ENCODE measurements around the gene TRIO. TPM values are rescaled to one million over a fixed set of nuclear protein-coding genes. Genes with fewer than 3 reads are reported as not detected.
A peak's percentile ranks its signal among the peaks of the same experiment; 100 is the strongest.

Gene TRIO
- total RNA-seq, 2 donors from 2014 or later: 62.0 to 137 TPM

DNA sequence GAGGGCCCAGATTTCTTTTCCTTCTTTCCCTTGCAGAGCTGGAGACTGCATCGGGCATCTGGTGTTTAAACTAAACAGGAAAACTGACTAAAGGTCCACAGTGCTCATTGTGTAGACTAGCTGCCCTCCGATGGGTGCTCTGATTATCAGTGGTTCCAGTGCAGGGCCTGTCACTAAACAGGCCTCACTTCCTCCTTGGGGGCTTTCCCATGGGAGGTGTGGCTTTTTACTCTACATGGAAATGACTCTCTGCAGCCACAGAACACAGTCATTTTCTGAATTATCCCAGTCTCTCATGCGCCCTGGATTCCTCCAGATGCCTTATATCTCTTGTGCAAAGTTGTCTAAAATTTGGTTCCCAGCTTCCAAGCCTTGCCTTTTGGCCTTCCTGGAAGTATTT lies 199.2 kb downstream of the TRIO start:
- Histone ChIP-seq H3K27me3 (no peaks in the 10 kb centered on the region), H3K4me1 (peaks cover 38% of the 10 kb centered on the region), H3K9me3 (no peaks in the 10 kb centered on the region), H3K36me3 (replicated peaks in 1 of 2; ENCODE audit: insufficient read depth in 1 of 2, low read depth in 2 of 2) (no peaks in the 10 kb centered on the region), H3K4me3 (no peak overlapping the region), H3K27ac (peak overlapping the region in 1 of 4 donors; percentile 36)
- ATAC-seq (peak; percentile 22), DNase-seq (peak in 1 of 4 donors; percentile 40)
- intact Hi-C loops (cut with DNase I): no loop called here
- 28 to 38% methylated on average over 3 of the region's 3 CpGs for WGBS, 2 donors
- no peak for TF ChIP-seq POLR2A (IDR thresholded peaks at IDR 0.05)
- TF ChIP-seq, protein P1, sequence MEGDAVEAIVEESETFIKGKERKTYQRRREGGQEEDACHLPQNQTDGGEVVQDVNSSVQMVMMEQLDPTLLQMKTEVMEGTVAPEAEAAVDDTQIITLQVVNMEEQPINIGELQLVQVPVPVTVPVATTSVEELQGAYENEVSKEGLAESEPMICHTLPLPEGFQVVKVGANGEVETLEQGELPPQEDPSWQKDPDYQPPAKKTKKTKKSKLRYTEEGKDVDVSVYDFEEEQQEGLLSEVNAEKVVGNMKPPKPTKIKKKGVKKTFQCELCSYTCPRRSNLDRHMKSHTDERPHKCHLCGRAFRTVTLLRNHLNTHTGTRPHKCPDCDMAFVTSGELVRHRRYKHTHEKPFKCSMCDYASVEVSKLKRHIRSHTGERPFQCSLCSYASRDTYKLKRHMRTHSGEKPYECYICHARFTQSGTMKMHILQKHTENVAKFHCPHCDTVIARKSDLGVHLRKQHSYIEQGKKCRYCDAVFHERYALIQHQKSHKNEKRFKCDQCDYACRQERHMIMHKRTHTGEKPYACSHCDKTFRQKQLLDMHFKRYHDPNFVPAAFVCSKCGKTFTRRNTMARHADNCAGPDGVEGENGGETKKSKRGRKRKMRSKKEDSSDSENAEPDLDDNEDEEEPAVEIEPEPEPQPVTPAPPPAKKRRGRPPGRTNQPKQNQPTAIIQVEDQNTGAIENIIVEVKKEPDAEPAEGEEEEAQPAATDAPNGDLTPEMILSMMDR (IDR thresholded peaks at IDR 0.05): no peak

DNA sequence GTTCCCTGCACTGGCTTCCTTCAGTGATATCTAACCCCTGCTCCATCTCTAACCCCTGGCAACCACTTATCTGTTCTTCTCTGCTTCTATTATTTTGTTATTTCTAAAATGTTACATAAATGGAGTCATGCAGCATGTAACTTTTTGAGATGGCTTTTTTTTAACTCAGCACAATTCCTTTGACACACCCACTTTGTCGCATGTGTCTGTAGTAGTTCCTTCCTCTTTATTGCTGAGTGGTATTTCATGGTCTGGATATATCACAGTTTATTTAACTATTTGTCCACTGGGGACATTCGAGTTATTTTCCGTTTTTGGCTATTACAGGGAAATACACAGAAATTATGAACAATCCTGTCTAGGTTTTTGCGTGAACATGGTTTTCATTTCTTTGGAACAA lies 200.2 kb downstream of the TRIO start:
- Histone ChIP-seq H3K36me3 (replicated peaks in 1 of 2; ENCODE audit: insufficient read depth in 1 of 2, low read depth in 2 of 2) (no peaks in the 10 kb centered on the region), H3K9me3 (no peaks in the 10 kb centered on the region), H3K4me1 (peaks cover 38% of the 10 kb centered on the region), H3K27ac (no peak overlapping the region), H3K27me3 (no peaks in the 10 kb centered on the region), H3K4me3 (no peak overlapping the region)
- ATAC-seq: no peak
- intact Hi-C loops (cut with DNase I): no loop called here
- TF ChIP-seq POLR2A (IDR thresholded peaks at IDR 0.05): no peak
- 88 to 94% methylated on average over 4 of the region's 4 CpGs for WGBS, 2 donors
- no peak for DNase-seq

DNA sequence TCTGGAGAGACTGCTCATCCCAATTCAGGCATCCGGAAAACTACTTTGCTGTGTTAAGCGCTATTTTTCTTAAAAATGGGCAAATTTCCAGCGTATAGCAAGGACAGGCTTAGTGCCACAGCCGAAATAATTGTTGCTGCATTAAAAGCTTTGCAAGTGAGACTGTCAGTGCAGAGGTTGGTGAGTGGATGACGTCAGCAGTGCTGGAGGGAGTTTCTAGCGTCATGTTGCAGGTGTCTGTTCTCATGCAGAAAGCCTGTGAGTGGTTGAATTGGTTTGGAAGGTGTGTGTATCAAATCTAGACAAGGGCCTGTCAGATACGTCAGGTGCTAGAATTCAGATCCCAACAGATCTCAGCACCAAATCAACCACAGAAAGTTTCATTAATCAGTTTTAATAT lies 204.4 kb downstream of the TRIO start:
- Histone ChIP-seq H3K4me1 (peaks cover 2% of the 10 kb centered on the region), H3K4me3 (no peak overlapping the region), H3K27me3 (no peaks in the 10 kb centered on the region), H3K36me3 (replicated peaks in 1 of 2; ENCODE audit: insufficient read depth in 1 of 2, low read depth in 2 of 2) (no peaks in the 10 kb centered on the region), H3K9me3 (no peaks in the 10 kb centered on the region), H3K27ac (no peak overlapping the region)
- no peak for ATAC-seq
- 81 to 87% methylated on average over 7 of the region's 7 CpGs for WGBS, 2 donors
- TF ChIP-seq, protein P1 (IDR thresholded peaks at IDR 0.05): no peak
- TF ChIP-seq POLR2A (IDR thresholded peaks at IDR 0.05): no peak
- no peak for DNase-seq
- intact Hi-C loops (cut with DNase I): no loop called here

DNA sequence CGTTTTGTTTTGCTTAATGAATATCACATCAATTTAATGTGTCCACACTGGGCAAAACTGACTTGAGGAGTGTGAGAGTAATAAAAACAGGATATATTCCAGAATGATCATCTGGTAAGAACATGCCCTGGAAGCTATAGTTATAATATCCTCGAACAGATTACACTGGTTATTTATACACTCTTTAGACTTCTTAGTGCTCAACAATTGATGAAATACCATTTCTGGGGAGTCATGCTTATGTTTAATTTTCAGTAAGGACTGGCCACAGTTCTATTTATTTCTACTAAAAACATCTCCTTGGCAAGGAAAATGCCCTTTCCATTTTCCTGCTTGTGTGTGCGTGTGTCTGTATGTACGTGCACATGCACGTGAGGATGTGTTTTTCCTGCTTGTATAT lies 205.0 kb downstream of the TRIO start:
- H3K27me3 ChIP-seq: no peaks in the 10 kb centered on the region
- no peak for DNase-seq

DNA sequence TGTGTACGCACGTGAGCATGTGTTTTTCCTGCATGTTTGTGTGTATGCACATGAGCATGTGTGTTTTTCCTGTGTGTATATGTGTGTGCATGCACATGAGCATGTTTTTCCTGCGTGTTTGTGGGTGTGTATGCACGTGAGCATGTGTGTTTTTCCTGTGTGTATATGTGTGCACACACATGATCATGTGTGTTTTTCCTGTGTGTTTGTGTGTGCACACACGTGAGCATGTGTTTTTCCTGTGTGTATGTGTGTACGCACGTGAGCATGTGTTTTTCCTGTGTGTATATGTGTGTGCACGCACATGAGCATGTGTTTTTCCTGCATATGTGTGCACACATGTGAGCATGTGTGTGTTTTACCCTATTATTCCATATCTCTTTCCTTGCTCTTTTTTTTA lies 205.9 kb downstream of the TRIO start:
- 84 to 86% methylated on average over 8 of the region's 8 CpGs for WGBS, 2 donors
- Histone ChIP-seq H3K9me3 (no peaks in the 10 kb centered on the region), H3K4me3 (no peak overlapping the region), H3K27ac (no peak overlapping the region), H3K4me1 (no peaks in the 10 kb centered on the region), H3K36me3 (replicated peaks in 1 of 2; ENCODE audit: insufficient read depth in 1 of 2, low read depth in 2 of 2) (no peaks in the 10 kb centered on the region), H3K27me3 (no peaks in the 10 kb centered on the region)
- TF ChIP-seq POLR2A (IDR thresholded peaks at IDR 0.05): no peak
- TF ChIP-seq, protein P1 (IDR thresholded peaks at IDR 0.05): no peak
- no peak for ATAC-seq
- intact Hi-C loops (cut with DNase I): no loop called here
- no peak for DNase-seq

More for the DNA sequence above, 205.0 kb downstream of the TRIO start:
- intact Hi-C loops (cut with DNase I): no loop called here
- no peak overlapping the region for H3K27ac ChIP-seq
- no peak for ATAC-seq
- no peaks in the 10 kb centered on the region for H3K36me3 ChIP-seq (replicated peaks in 1 of 2; ENCODE audit: insufficient read depth in 1 of 2, low read depth in 2 of 2)
- no peak overlapping the region for H3K4me3 ChIP-seq
- H3K4me1 ChIP-seq: no peaks in the 10 kb centered on the region
- WGBS, 2 donors: 73 to 81% methylated on average over 5 of the region's 5 CpGs
- no peak for TF ChIP-seq POLR2A (IDR thresholded peaks at IDR 0.05)
- TF ChIP-seq, protein P1 (IDR thresholded peaks at IDR 0.05): no peak
- no peaks in the 10 kb centered on the region for H3K9me3 ChIP-seq
